Adrenal gland (tissue), 5 donors: ENCODE data around the gene PLEKHG4B.

Source experiments
- CTCF ChIP-seq, 6 experiments: fragments of 450-650 bp in 4 of 6; fragments of 200-600 bp in 2 of 6; sonication (generic) in 1 of 6; IDR thresholded peaks; 1 replicate in 5 of 6; 2 replicates in 1 of 6; pipeline versions ENCODE4 v1.5.1 to v1.8.0; 2016 to 2021; ENCODE audit warnings: antibody characterized with exemption in 6 of 6, mild to moderate bottlenecking in 2 of 6, moderate library complexity in 1 of 6
- POLR2A ChIP-seq, 2 donors: fragments of 450-650 bp; IDR thresholded peaks; one replicate each; pipeline ENCODE4 v1.6.1; 2017; ENCODE audit warnings: antibody characterized with exemption in 2 of 2, mild to moderate bottlenecking in 2 of 2, moderate library complexity in 1 of 2
- donor health status: DM: no; HTN: no; CAD: no.

DNA sequence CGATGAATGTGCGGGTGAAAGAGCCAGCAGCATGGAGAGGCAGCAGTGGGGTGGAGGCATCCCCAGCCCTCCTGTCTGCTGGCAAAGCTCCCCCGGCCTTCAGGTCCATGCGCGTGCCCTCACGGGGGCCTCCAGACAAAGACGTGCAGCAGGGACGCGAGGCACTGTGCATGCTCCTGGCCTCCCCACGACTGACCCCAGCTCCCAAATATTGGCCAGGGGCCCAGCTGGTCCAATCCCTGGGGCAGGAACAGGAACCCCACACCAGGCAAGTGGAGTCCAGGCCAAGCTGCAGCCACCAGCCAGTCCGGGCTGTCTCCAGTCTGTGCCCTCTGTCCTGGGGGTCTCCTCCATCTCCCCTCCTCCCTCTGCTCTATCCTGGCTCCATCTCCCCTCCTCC is 65.8 kb downstream of the PLEKHG4B start:
- no peak for TF ChIP-seq POLR2A (IDR thresholded peaks at IDR 0.05)
- no peak for TF ChIP-seq CTCF (IDR thresholded peaks at IDR 0.05)
